C4-2B (cell line): ENCODE measurements around the gene GCSAML.

Source experiments
- H3K27ac ChIP-seq: fragments of 450-650 bp; 2 replicates; pipeline ENCODE4 v1.5.1; 2017
- CTCF ChIP-seq: fragments of 450-650 bp; conservative IDR thresholded peaks from 2 replicates; pipeline ENCODE4 v1.5.1; 2017; ENCODE audit warnings: mild to moderate bottlenecking
- ZFX ChIP-seq: fragments of 450-650 bp; IDR thresholded peaks from 2 replicates; pipeline ENCODE4 v1.6.1; 2017

Gene GCSAML

GRCh38 chr1:247574236-247574635 is 25.3 kb downstream of the GCSAML start:
- H3K27ac ChIP-seq: no peak overlapping the region
- no peak for TF ChIP-seq CTCF
- TF ChIP-seq ZFX: no peak

- no peak overlapping the region for H3K27ac ChIP-seq
- TF ChIP-seq CTCF (no peak), ZFX (no peak)
These were observed 25.7 kb downstream of the GCSAML start for GRCh38 chr1:247574664-247575063.

GRCh38 chr1:247576514-247576913 is 27.6 kb downstream of the GCSAML start:
- TF ChIP-seq ZFX (no peak), CTCF (peak; percentile 74)
- H3K27ac ChIP-seq: no peak overlapping the region

- H3K27ac ChIP-seq: no peak overlapping the region
- TF ChIP-seq CTCF (no peak), ZFX (no peak)
These were observed 30.1 kb downstream of the GCSAML start for GRCh38 chr1:247578946-247579460.

- TF ChIP-seq CTCF: no peak
- TF ChIP-seq ZFX: no peak
- H3K27ac ChIP-seq: no peak within 1 kb of the TSS
These were observed 39.1 kb downstream of the GCSAML start, which contains the start of gene OR2G2 for GRCh38 chr1:247588060-247588459. Gene OR2G2 (plus strand): TSS chr1:247588360. CDS start chr1:247588360, 0 bp downstream.

GRCh38 chr1:247605286-247605685 is 56.4 kb downstream of the GCSAML start, which contains the start of gene OR2G3:
Gene OR2G3 (plus strand): TSS chr1:247605586. CDS start chr1:247605586, 0 bp downstream.
- H3K27ac ChIP-seq: no peak within 1 kb of the TSS
- TF ChIP-seq ZFX: no peak
- TF ChIP-seq CTCF: no peak

- TF ChIP-seq CTCF: no peak
- no peak for TF ChIP-seq ZFX
- no peak overlapping the region for H3K27ac ChIP-seq
These were observed 64.5 kb downstream of the GCSAML start for GRCh38 chr1:247613405-247613804.
